K562 (cell line): ENCODE data around the gene AGFG2. TPM values are rescaled to one million over a fixed set of nuclear protein-coding genes. Genes with fewer than 3 reads are reported as not detected.

Experiments
- CBFA2T2 ChIP-seq: fragments of 450-650 bp; conservative IDR thresholded peaks from 2 replicates; pipeline ENCODE4 v1.6.1; 2017; ENCODE audit warnings: mild to moderate bottlenecking
- CBFA2T3 ChIP-seq: fragments of 450-650 bp; IDR thresholded peaks from 2 replicates; pipeline ENCODE4 v1.6.1; 2017
- DEAF1 ChIP-seq: fragments of 450-650 bp; formaldehyde crosslinking; IDR thresholded peaks from 2 replicates; pipeline ENCODE4 v1.4.0; 2020; ENCODE audit warnings: mild to moderate bottlenecking, moderate library complexity
- DIDO1 ChIP-seq: fragments of 450-650 bp; IDR thresholded peaks from 2 replicates; pipeline ENCODE4 v1.6.1; 2016; ENCODE audit warnings: low read depth, missing biosample characterization, missing genetic modification characterization
- EP400 ChIP-seq: fragments of 450-650 bp; IDR thresholded peaks from 2 replicates; pipeline ENCODE4 v1.6.1; 2017; ENCODE audit warnings: antibody characterized with exemption, mild to moderate bottlenecking, moderate library complexity
- FIP1L1 ChIP-seq: fragments of 200-400 bp; formaldehyde crosslinking; IDR thresholded peaks from 2 replicates; pipeline ENCODE4 v1.6.1; 2018; ENCODE audit warnings: mild to moderate bottlenecking, low read depth, low read length; ENCODE audit not compliant: poor library complexity, severe bottlenecking
- FOXA1 ChIP-seq: fragments of 450-650 bp; IDR thresholded peaks from 2 replicates; pipeline ENCODE4 v1.6.1; 2016; ENCODE audit warnings: mild to moderate bottlenecking, borderline replicate concordance
- HMG20B ChIP-seq: fragments of 250-450 bp; sonication (Bioruptor Pico); IDR thresholded peaks from 2 replicates; pipeline ENCODE4 v1.5.0; 2021; ENCODE audit warnings: mild to moderate bottlenecking
- KDM1A ChIP-seq, 2 experiments: fragments of 450-650 bp; IDR thresholded peaks; 2 replicates each; pipeline ENCODE4 v1.6.1; 2016; ENCODE audit warnings: mild to moderate bottlenecking in 2 of 2
- MAX ChIP-seq: sonication (generic); formaldehyde crosslinking; IDR thresholded peaks from 2 replicates; pipeline ENCODE4 v1.9.0; 2022; ENCODE audit warnings: mild to moderate bottlenecking, missing genetic modification reagents
- MNT ChIP-seq, 2 experiments: fragments of 450-650 bp; conservative IDR thresholded peaks; 2 replicates each; pipeline ENCODE4 v1.6.1; 2017; ENCODE audit warnings: mild to moderate bottlenecking in 2 of 2, moderate library complexity in 2 of 2
- NCOR1 ChIP-seq: fragments of 450-650 bp; IDR thresholded peaks from 2 replicates; pipeline ENCODE4 v1.6.1; 2016; ENCODE audit warnings: mild to moderate bottlenecking, moderate library complexity
- NFIC ChIP-seq: fragments of 450-650 bp; IDR thresholded peaks from 2 replicates; pipeline ENCODE4 v1.6.1; 2017; ENCODE audit warnings: mild to moderate bottlenecking, inconsistent platforms
- RCOR1 ChIP-seq, 2 experiments: IDR thresholded peaks; 2 replicates each; pipeline ENCODE4 v1.6.1; 2012; ENCODE audit warnings: low read depth in 2 of 2, low read length in 2 of 2, borderline replicate concordance in 1 of 2, improper control_type of control experiment in 1 of 2
- SUPT5H ChIP-seq: fragments of 450-650 bp; IDR thresholded peaks from 2 replicates; pipeline ENCODE4 v1.6.1; 2016
- TCFL5 ChIP-seq: fragments of 250-450 bp; sonication (Bioruptor Pico); conservative IDR thresholded peaks from 2 replicates; pipeline ENCODE4 v1.6.1; 2021; ENCODE audit warnings: mild to moderate bottlenecking, moderate library complexity, matching md5 sums
- TEAD4 ChIP-seq, 2 experiments: sonication (generic) in 1 of 2; formaldehyde crosslinking in 1 of 2; IDR thresholded peaks; 2 replicates each; pipeline versions ENCODE4 v1.6.1 to v1.8.0; 2012 to 2022; ENCODE audit warnings: borderline replicate concordance in 1 of 2, inconsistent platforms in 1 of 2, low read length in 1 of 2, mild to moderate bottlenecking in 1 of 2, missing genetic modification reagents in 1 of 2
- ZNF121 ChIP-seq: sonication (generic); formaldehyde crosslinking; conservative IDR thresholded peaks from 2 replicates; pipeline ENCODE4 v1.8.0; 2022; ENCODE audit warnings: missing genetic modification reagents
- ZNF140 ChIP-seq: fragments of 250-450 bp; sonication (Bioruptor Pico); IDR thresholded peaks from 2 replicates; pipeline ENCODE4 v1.8.0; 2021; ENCODE audit warnings: moderate library complexity, mild to moderate bottlenecking, inconsistent platforms
- ZNF280B ChIP-seq: fragments of 250-450 bp; sonication (Bioruptor Pico); IDR thresholded peaks from 2 replicates; pipeline ENCODE4 v1.5.1; 2021; ENCODE audit warnings: mild to moderate bottlenecking
- ZNF384 ChIP-seq: IDR thresholded peaks from 2 replicates; pipeline ENCODE4 v1.6.1; 2012; ENCODE audit warnings: low read depth, low read length, improper control_type of control experiment
- ZNF586 ChIP-seq: fragments of 450-650 bp; formaldehyde crosslinking; conservative IDR thresholded peaks from 2 replicates; pipeline ENCODE4 v1.4.0; 2020; ENCODE audit warnings: mild to moderate bottlenecking, moderate library complexity
- ZNF668 ChIP-seq: fragments of 250-450 bp; sonication (Bioruptor Pico); IDR thresholded peaks from 2 replicates; pipeline ENCODE4 v1.8.0; 2022; ENCODE audit warnings: mild to moderate bottlenecking, inconsistent platforms
- ZNF707 ChIP-seq: fragments of 250-450 bp; sonication (Bioruptor Pico); conservative IDR thresholded peaks from 2 replicates; pipeline ENCODE4 v1.8.0; 2022; ENCODE audit warnings: inconsistent platforms, mild to moderate bottlenecking, moderate library complexity
- ZNF785 ChIP-seq: fragments of 250-450 bp; sonication (Bioruptor Pico); IDR thresholded peaks from 2 replicates; pipeline ENCODE4 v1.4.0; 2020; ENCODE audit warnings: mild to moderate bottlenecking
- polyA plus RNA-seq, 8 experiments: library from polyadenylated mRNA; depleted of rRNA in 4 of 8; stranded (reverse) in 5 of 8; unstranded in 3 of 8; fragments of >200 nt; fragmentation: Nextera tagmentation in 2 of 8; fragmentation: Illumina TruSeq in 1 of 8; extraction: Ambion mirVana in 2 of 8; extraction: Trizol in 1 of 8; gene quantifications; 2 replicates each; pipeline versions ENCODE4 v1.2.1 to v1.2.3, GENCODE V29; 2011 to 2014; ENCODE audit warnings: inconsistent platforms in 1 of 8, missing spikeins in 1 of 8
- total RNA-seq, 7 experiments: library from RNA; depleted of rRNA in 6 of 7; stranded (reverse); fragments of >200 nt in 6 of 7; fragmentation: Illumina TruSeq in 2 of 7; extraction: Trizol in 2 of 7; gene quantifications; 2 replicates each; pipeline versions ENCODE4 v1.2.1 to v1.2.3, GENCODE V29; 2011 to 2021; ENCODE audit warnings: low replicate concordance in 1 of 7

AGFG2 gene
- total and polyA plus RNA-seq, 9 of the 15 experiments (the other 6 are each of a cell fraction or from before 2014, with no cell fraction given), result 0.31 to 23.1 (median 6.5) TPM

DNA sequence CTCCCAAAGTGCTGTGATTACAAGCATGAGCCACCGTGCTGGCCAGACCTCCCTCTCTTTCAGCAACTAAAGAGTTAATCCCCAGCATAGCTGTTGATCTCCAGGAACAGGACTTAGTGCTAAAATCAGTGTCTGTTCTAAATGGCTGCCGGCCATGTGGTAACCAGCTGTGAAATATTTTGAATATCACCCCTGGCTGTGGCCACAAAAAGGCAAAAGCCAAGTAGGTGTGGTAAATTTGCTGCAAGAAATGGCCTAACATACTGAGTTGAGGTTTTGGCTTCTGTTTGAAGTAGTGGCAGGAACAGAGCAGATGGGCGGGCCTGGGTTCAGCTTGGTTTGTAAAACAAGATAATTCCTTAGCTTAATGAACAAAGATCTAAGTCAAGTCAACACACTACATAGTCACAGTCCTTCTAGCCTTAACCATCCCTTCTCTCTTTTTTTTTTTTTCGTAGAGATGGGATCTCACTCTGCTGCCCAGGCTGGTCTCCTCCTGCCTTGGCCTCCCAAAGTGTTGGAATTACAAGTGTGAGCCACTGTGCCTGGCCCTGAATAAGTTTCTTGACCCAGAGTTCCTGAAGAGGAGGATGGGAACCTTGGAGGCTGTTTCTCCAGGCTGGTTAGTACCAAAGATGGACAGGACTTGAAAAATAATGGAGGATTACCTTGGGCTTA lies 22.7 kb upstream of the AGFG2 start (continued):
- TF ChIP-seq ZNF280B (CRISPR knock-in tag), result no peak
- TF ChIP-seq DEAF1 (CRISPR knock-in tag), result no peak
- TF ChIP-seq CBFA2T3, result peak; percentile 70
- no peak for TF ChIP-seq DIDO1 (tag)
- TF ChIP-seq SUPT5H, result no peak
- 0 out of 2 replicates have a peak, but pooled peaks have one; percentile 22 for TF ChIP-seq NCOR1
- TF ChIP-seq RCOR1 (IDR thresholded peaks at IDR 0.05; ENCODE audit: borderline replicate concordance in 1 of 2, low read depth in 2 of 2, low read length in 2 of 2), result peak in 1 of 2 experiments; percentile 25; a peak in 1 of 4 replicates
- no peak for TF ChIP-seq HMG20B
- no peak for TF ChIP-seq FIP1L1
- TF ChIP-seq ZNF707, result no peak
- no peak for TF ChIP-seq FOXA1
- TF ChIP-seq MNT (conservative IDR thresholded peaks at IDR 0.05), result peak in 1 of 2 experiments; percentile 55; a peak in 2 of 4 replicates
- TF ChIP-seq CBFA2T2, result 0 out of 2 replicates have a peak, but pooled peaks have one; percentile 12
- no peak for TF ChIP-seq ZNF785 (CRISPR knock-in tag)
- no peak for TF ChIP-seq ZNF668 (CRISPR knock-in tag)
- peak; percentile 69; the same call in 1 of the 2 replicates for TF ChIP-seq MAX (CRISPR knock-in tag)
- peak; percentile 55 for TF ChIP-seq TEAD4 (IDR thresholded peaks at IDR 0.05; ENCODE audit: low read length)
- TF ChIP-seq TEAD4 (CRISPR knock-in tag; IDR thresholded peaks at IDR 0.05; ENCODE audit: borderline replicate concordance), result no peak
- no peak for TF ChIP-seq TCFL5 (CRISPR knock-in tag)
- TF ChIP-seq EP400, result peak; percentile 13; the same call in 1 of the 2 replicates
- TF ChIP-seq ZNF384, result peak; percentile 53
- TF ChIP-seq ZNF121 (CRISPR knock-in tag), result peak; percentile 91
- peak; percentile 83 to 88 for TF ChIP-seq KDM1A (IDR thresholded peaks at IDR 0.05)
- TF ChIP-seq ZNF140 (CRISPR knock-in tag), result no peak
- TF ChIP-seq ZNF586 (CRISPR knock-in tag), result no peak
- TF ChIP-seq NFIC, result peak; percentile 23; the same call in 1 of the 2 replicates
